Measurements from ENCODE around the gene AGTPBP1.

DNA sequence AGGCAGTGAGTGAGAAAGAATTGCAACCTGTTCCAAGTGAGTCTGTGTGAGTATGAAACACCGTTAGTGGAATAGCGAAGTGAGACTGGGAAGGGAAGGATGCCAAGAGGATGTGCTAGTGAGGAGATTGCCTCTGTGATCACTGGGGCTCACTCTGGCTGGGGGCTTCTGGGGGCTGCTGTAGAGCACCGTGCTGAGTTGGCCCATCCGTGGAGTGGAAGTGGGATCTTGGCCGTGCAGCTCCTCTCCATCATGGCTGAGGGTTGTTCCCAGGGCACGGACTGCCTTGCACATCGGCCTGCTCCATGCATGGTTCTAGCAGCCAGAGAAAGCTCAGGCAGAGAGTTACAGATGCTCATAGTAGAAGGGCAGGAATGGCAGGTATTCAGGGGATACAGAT is 236.1 kb downstream of the AGTPBP1 start:
- TF ChIP-seq CHD2 (IDR thresholded peaks at IDR 0.05; ENCODE audit: low read length): no peak
- TF ChIP-seq CTCF (IDR thresholded peaks at IDR 0.05; ENCODE audit: control extremely low read depth in 1 of 3, insufficient read depth in 1 of 3, low read depth in 1 of 3, low read length in 3 of 3): no peak
- TF ChIP-seq CREB1 (IDR thresholded peaks at IDR 0.05): no peak
- no peak for TF ChIP-seq TCF12 (IDR thresholded peaks at IDR 0.05; ENCODE audit: low read depth, low read length)
- no peak for TF ChIP-seq EZH2 (IDR thresholded peaks at IDR 0.05; ENCODE audit: low read depth, low read length, severe bottlenecking)
- TF ChIP-seq POLR2A (IDR thresholded peaks at IDR 0.05; ENCODE audit: control extremely low read depth in 1 of 2, low read depth in 2 of 2, low read length in 2 of 2): no peak
- no peak for TF ChIP-seq SIRT6 (IDR thresholded peaks at IDR 0.05; ENCODE audit: low read length)
- TF ChIP-seq KDM1A (IDR thresholded peaks at IDR 0.05; ENCODE audit: borderline replicate concordance, low read length): no peak
- no peak for TF ChIP-seq TAF1 (IDR thresholded peaks at IDR 0.05; ENCODE audit: low read depth, low read length)
- TF ChIP-seq, protein P1, sequence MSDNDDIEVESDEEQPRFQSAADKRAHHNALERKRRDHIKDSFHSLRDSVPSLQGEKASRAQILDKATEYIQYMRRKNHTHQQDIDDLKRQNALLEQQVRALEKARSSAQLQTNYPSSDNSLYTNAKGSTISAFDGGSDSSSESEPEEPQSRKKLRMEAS (IDR thresholded peaks at IDR 0.05): no peak
- TF ChIP-seq EP300 (IDR thresholded peaks at IDR 0.05; ENCODE audit: borderline replicate concordance in 1 of 2, low read depth in 2 of 2, low read length in 2 of 2): no peak
- TF ChIP-seq, protein P2, sequence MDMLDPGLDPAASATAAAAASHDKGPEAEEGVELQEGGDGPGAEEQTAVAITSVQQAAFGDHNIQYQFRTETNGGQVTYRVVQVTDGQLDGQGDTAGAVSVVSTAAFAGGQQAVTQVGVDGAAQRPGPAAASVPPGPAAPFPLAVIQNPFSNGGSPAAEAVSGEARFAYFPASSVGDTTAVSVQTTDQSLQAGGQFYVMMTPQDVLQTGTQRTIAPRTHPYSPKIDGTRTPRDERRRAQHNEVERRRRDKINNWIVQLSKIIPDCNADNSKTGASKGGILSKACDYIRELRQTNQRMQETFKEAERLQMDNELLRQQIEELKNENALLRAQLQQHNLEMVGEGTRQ (IDR thresholded peaks at IDR 0.05; ENCODE audit: low read length): no peak
- TF ChIP-seq NRF1 (IDR thresholded peaks at IDR 0.05; ENCODE audit: low read depth, low read length): no peak

All from H1 (cell line).